ENCODE data around the gene ELOB.

DNA sequence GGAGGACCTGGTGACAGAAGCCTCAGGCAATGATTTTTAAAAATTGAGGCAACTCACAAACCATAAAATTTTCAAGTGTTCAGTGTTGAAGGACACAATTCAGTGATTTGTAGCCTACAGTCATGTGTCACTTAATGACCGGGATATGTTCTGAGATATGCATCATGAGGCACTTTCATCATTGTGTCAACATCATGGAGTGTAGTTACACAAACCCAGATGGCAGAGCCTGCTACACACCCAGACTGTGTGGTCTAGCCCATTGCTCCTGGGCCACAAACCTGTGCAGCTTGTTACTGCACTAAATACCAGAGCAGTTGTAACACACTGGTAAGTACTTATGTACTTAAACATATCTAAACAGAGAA is 22.8 kb upstream of the ELOB start:
- TF ChIP-seq CTCF (conservative IDR thresholded peaks at IDR 0.05; ENCODE audit: low read length) (no peak), EZH2phosphoT487 (IDR thresholded peaks at IDR 0.05; ENCODE audit: borderline replicate concordance) (no peak)
